ENCODE data around the gene SSU72. TPM values are rescaled to one million over a fixed set of nuclear protein-coding genes. Genes with fewer than 3 reads are reported as not detected.
"Not testable (repeated sequence)": the region's sequence is repeated elsewhere in the genome, so short reads cannot be mapped to it uniquely, and the experiment has no call there.

The SSU72 gene
- total RNA-seq, 1 donor from 2014 or later, result 87.1 TPM

- DNase-seq, result no peak
These were observed 33.6 kb downstream of the SSU72 start for GRCh38 chr1:1540818-1541628.

- DNase-seq, result peak; percentile 83
These were observed 34.4 kb downstream of the SSU72 start, which contains the start of gene TMEM240 for GRCh38 chr1:1540090-1540817. TMEM240 (minus strand) TSS chr1:1540624; CDS start chr1:1540346, 278 bp downstream.

GRCh38 chr1:1539310-1540089 lies 35.2 kb downstream of the SSU72 start:
- DNase-seq, result peak; percentile 69

GRCh38 chr1:1538989-1539309 lies 35.7 kb downstream of the SSU72 start:
- no peak for DNase-seq

- no peak for DNase-seq
These were observed 36.3 kb downstream of the SSU72 start for GRCh38 chr1:1538334-1538733.

- DNase-seq, result no peak
These were observed 36.9 kb downstream of the SSU72 start for GRCh38 chr1:1537626-1538250.

- DNase-seq, result no peak
These were observed 37.6 kb downstream of the SSU72 start for GRCh38 chr1:1536938-1537546.

GRCh38 chr1:1536019-1536937 lies 38.4 kb downstream of the SSU72 start:
- DNase-seq, result no peak

- no peak for DNase-seq
These were observed 39.3 kb downstream of the SSU72 start for GRCh38 chr1:1535201-1536018.

GRCh38 chr1:1534401-1535154 lies 40.1 kb downstream of the SSU72 start:
- no peak for DNase-seq

- DNase-seq, result not testable (repeated sequence)
These were observed 40.8 kb downstream of the SSU72 start for GRCh38 chr1:1533894-1534291.

GRCh38 chr1:1533176-1533893 lies 41.3 kb downstream of the SSU72 start:
- not testable (repeated sequence) for DNase-seq

GRCh38 chr1:1531947-1532346 lies 42.7 kb downstream of the SSU72 start:
- no peak for DNase-seq

GRCh38 chr1:1529936-1530335 lies 44.7 kb downstream of the SSU72 start:
- DNase-seq, result no peak

GRCh38 chr1:1529321-1529720 lies 45.3 kb downstream of the SSU72 start:
- DNase-seq, result no peak

GRCh38 chr1:1528301-1529267 lies 46.1 kb downstream of the SSU72 start:
- DNase-seq, result no peak

GRCh38 chr1:1527092-1527816 lies 47.4 kb downstream of the SSU72 start:
- DNase-seq, result no peak

Measured in dermis blood vessel endothelial cell (primary cell).